ENCODE measurements around the gene PATJ. TPM values are rescaled to one million over a fixed set of nuclear protein-coding genes. Genes with fewer than 3 reads are reported as not detected.

PATJ gene
- total RNA-seq, 1 experiment from 2014 or later = 28.7 TPM

DNA sequence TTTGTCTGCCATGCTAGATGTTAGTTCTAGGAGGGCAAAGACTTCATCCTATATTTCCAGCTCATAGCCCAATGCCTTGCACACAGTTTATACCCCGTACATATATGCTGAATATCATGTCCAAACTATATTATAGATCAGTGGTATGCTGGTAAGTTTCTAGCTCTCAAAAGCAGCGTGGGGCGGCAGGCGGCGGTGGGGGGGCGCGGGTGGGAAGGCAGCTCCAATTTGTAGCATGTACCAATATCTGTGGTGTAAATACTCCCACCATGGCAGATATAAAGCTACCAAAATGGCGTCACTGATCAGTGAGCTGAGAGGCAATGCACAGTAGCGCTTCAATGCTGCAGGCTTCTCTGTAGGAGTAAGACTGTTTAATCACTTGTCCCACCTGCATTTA lies 77.1 kb downstream of the PATJ start:
- Histone ChIP-seq H3K27ac (ENCODE audit: low read length) (no peak overlapping the region), H3K9ac (ENCODE audit: low read length) (no peak overlapping the region), H3K4me2 (ENCODE audit: low read length) (no peak overlapping the region), H4K20me1 (ENCODE audit: low read length) (no peaks in the 10 kb centered on the region), H3K9me3 (ENCODE audit: low read length) (no peaks in the 10 kb centered on the region), H3F3A (ENCODE audit: low read length, unreplicated experiment) (no peaks in the 10 kb centered on the region), H3K36me3 (ENCODE audit: low read depth, low read length) (peaks cover 19% of the 10 kb centered on the region; the same call in 1 of the 2 replicates), H3K9me2 (replicated peaks; ENCODE audit: low read length) (no peaks in the 10 kb centered on the region), H3K4me1 (ENCODE audit: insufficient read depth, low read length) (no peaks in the 10 kb centered on the region), H3K4me3 (ENCODE audit: low read length) (no peak overlapping the region), H3K79me2 (ENCODE audit: low read length) (no peaks in the 10 kb centered on the region), H2AFZ (ENCODE audit: low read length) (no peak overlapping the region), H3K27me3 (ENCODE audit: low read length) (no peaks in the 10 kb centered on the region)
- no TSS peak for BruUV-seq (replicated peaks)
- ChIA-PET CTCF (no interaction called here), POLR2A (ENCODE audit: unreplicated experiment) (interaction anchor here (0.6 kb wide), 1 partner anchor 38 kb away, joined by 3 read pairs; no protein-coding TSS in a partner anchor)
- no peak for TF ChIP-seq CTCF (conservative IDR thresholded peaks at IDR 0.05; ENCODE audit: low read depth, low read length)
- no peak for TF ChIP-seq EZH2phosphoT487 (IDR thresholded peaks at IDR 0.05; ENCODE audit: borderline replicate concordance, low read length)
- TF ChIP-seq EZH2 (IDR thresholded peaks at IDR 0.05; ENCODE audit: low read length, unreplicated experiment) = no peak
- intact Hi-C loops (cut with micrococcal nuclease) = no loop called here
- ATAC-seq (no peak), DNase-seq (no peak)

GRCh38 chr1:61825393-61825792 lies 83.1 kb downstream of the PATJ start:
- Histone ChIP-seq H3K9me2 (replicated peaks; ENCODE audit: low read length) (no peaks in the 10 kb centered on the region), H3K36me3 (ENCODE audit: low read depth, low read length) (peaks cover 48% of the 10 kb centered on the region; the same call in 1 of the 2 replicates), H4K20me1 (ENCODE audit: low read length) (no peaks in the 10 kb centered on the region), H3K79me2 (ENCODE audit: low read length) (no peaks in the 10 kb centered on the region), H3F3A (ENCODE audit: low read length, unreplicated experiment) (no peaks in the 10 kb centered on the region), H3K4me2 (ENCODE audit: low read length) (no peak overlapping the region), H3K4me3 (ENCODE audit: low read length) (no peak overlapping the region), H2AFZ (ENCODE audit: low read length) (no peak overlapping the region), H3K4me1 (ENCODE audit: insufficient read depth, low read length) (no peaks in the 10 kb centered on the region), H3K9me3 (ENCODE audit: low read length) (no peaks in the 10 kb centered on the region), H3K27ac (ENCODE audit: low read length) (no peak overlapping the region), H3K9ac (ENCODE audit: low read length) (no peak overlapping the region), H3K27me3 (ENCODE audit: low read length) (no peaks in the 10 kb centered on the region)
- TF ChIP-seq CTCF (conservative IDR thresholded peaks at IDR 0.05; ENCODE audit: low read depth, low read length) = no peak
- TF ChIP-seq EZH2phosphoT487 (IDR thresholded peaks at IDR 0.05; ENCODE audit: borderline replicate concordance, low read length) = no peak
- TF ChIP-seq EZH2 (IDR thresholded peaks at IDR 0.05; ENCODE audit: low read length, unreplicated experiment) = no peak
- ChIA-PET CTCF (no interaction called here), POLR2A (ENCODE audit: unreplicated experiment) (no interaction called here)
- DNase-seq (no peak), ATAC-seq (no peak)
- no TSS peak for BruUV-seq (replicated peaks)
- intact Hi-C loops (cut with micrococcal nuclease) = no loop called here

DNA sequence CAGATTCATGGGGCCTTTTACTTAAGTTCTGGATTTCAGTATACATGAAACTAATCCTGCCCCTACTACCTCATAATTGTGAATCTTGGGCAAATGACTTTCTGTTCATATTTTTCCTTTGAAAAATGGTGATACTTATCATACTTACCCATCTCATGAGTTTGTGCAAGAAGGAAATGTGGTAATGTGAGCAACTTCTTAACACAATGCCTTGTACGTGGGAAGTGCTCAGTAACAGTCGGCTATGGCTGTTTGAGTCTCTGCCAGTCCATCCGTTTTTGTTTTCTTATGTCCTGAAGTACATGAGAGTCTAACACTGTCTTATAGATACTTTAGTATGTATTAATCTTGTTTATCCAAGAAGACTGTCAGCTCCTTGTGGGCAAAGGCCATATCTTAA lies 86.5 kb downstream of the PATJ start:
- POLR2A ChIA-PET (ENCODE audit: unreplicated experiment) = interaction anchor here (0.7 kb wide), 1 partner anchor 11 kb away, joined by 3 read pairs; no protein-coding TSS in a partner anchor

More for the DNA sequence above, 86.5 kb downstream of the PATJ start:
- Histone ChIP-seq H3K9me3 (ENCODE audit: low read length) (no peaks in the 10 kb centered on the region), H3K27me3 (ENCODE audit: low read length) (no peaks in the 10 kb centered on the region), H3K9ac (ENCODE audit: low read length) (no peak overlapping the region), H3K79me2 (ENCODE audit: low read length) (no peaks in the 10 kb centered on the region), H3K4me1 (ENCODE audit: insufficient read depth, low read length) (no peaks in the 10 kb centered on the region), H3K9me2 (replicated peaks; ENCODE audit: low read length) (no peaks in the 10 kb centered on the region), H3K4me2 (ENCODE audit: low read length) (no peak overlapping the region), H3K4me3 (ENCODE audit: low read length) (no peak overlapping the region), H2AFZ (ENCODE audit: low read length) (no peak overlapping the region), H3K27ac (ENCODE audit: low read length) (no peak overlapping the region), H3K36me3 (ENCODE audit: low read depth, low read length) (peaks cover 50% of the 10 kb centered on the region; the same call in 1 of the 2 replicates), H4K20me1 (ENCODE audit: low read length) (no peaks in the 10 kb centered on the region), H3F3A (ENCODE audit: low read length, unreplicated experiment) (no peaks in the 10 kb centered on the region)
- CTCF ChIA-PET = no interaction called here
- DNase-seq = no peak
- intact Hi-C loops (cut with micrococcal nuclease) = no loop called here
- no peak for TF ChIP-seq EZH2 (IDR thresholded peaks at IDR 0.05; ENCODE audit: low read length, unreplicated experiment)
- no peak for TF ChIP-seq CTCF (conservative IDR thresholded peaks at IDR 0.05; ENCODE audit: low read depth, low read length)
- TF ChIP-seq EZH2phosphoT487 (IDR thresholded peaks at IDR 0.05; ENCODE audit: borderline replicate concordance, low read length) = no peak
- no TSS peak for BruUV-seq (replicated peaks)
- no peak for ATAC-seq
